ENCODE results near the gene METTL8. TPM values are rescaled to one million over a fixed set of nuclear protein-coding genes. Genes with fewer than 3 reads are reported as not detected.

The METTL8 gene
- total RNA-seq, 2 donors from 2014 or later, result 25.6 to 31.0 TPM

- ATAC-seq (replicated peaks in 1 of 2) (no peak), DNase-seq (no peak)
- H3K36me3 Mint-ChIP-seq (ENCODE audit: insufficient read depth in 2 of 2), result peaks cover 0 to 2% of the 10 kb centered on the region in 2 donors
- H3K4me1 Mint-ChIP-seq (ENCODE audit: low read depth), result peaks cover 8% of the 10 kb centered on the region
- H3K27me3 Mint-ChIP-seq (ENCODE audit: low read depth), result no peaks in the 10 kb centered on the region
- H3K27ac Mint-ChIP-seq, result no peak overlapping the region
- no peak overlapping the region for H3K4me3 Mint-ChIP-seq
- H3K9me3 Mint-ChIP-seq, result no peaks in the 10 kb centered on the region
Measured at GRCh38 chr2:171267855-171268629, 165.7 kb downstream of the METTL8 start.

Other genes with a start within 250 kb of the METTL8 start
- gene DCAF17, start 236 bp upstream of the METTL8 start, total RNA-seq, result 10 to 100 TPM; 21.9 to 35.1 TPM
- gene CYBRD1, start 88.5 kb upstream of the METTL8 start, total RNA-seq, result 1 to 10 TPM; 1.1 to 3.2 TPM

Measured in activated T-cell treated with anti-CD3 and anti-CD28 coated beads, Interleukin-2, amount 50 U/mL, for 72 hours (primary cell).